GM12801 (cell line): Measurements from ENCODE around the gene BEX4.

Experiments
- CTCF ChIP-seq: IDR thresholded peaks from one replicate; pipeline ENCODE4 v1.5.1; 2011; ENCODE audit warnings: control low read depth; ENCODE audit not compliant: insufficient read length; ENCODE audit errors: extremely low read depth

Gene BEX4

GRCh38 chrX:103214870-103215424 lies at the start of gene BEX4:
TSS of gene BEX4 (plus strand) at chrX:103215108. CDS start at chrX:103216154, 1,046 bp downstream.
- no peak for TF ChIP-seq CTCF

GRCh38 chrX:103170216-103170615 lies 44.7 kb upstream of the BEX4 start:
- no peak for TF ChIP-seq CTCF

GRCh38 chrX:103171353-103171752 lies 43.6 kb upstream of the BEX4 start:
- TF ChIP-seq CTCF = no peak

- TF ChIP-seq CTCF = no peak
Measured at GRCh38 chrX:103175944-103176753, 38.8 kb upstream of the BEX4 start.

GRCh38 chrX:103177556-103177955 lies 37.4 kb upstream of the BEX4 start:
- no peak for TF ChIP-seq CTCF

- no peak for TF ChIP-seq CTCF
Measured at GRCh38 chrX:103183912-103184311, 31.0 kb upstream of the BEX4 start.

GRCh38 chrX:103187953-103188475 lies 26.9 kb upstream of the BEX4 start:
- TF ChIP-seq CTCF = no peak
